GM20000 (cell line): ENCODE measurements around the gene CD80.

Experiments used
- DNase-seq: peaks from one replicate; pipeline ENCODE4 v3.0.0; 2012; ENCODE audit warnings: low spot score
- CTCF ChIP-seq: IDR thresholded peaks from 2 replicates; pipeline ENCODE4 v1.5.1; 2012; ENCODE audit warnings: mild to moderate bottlenecking, control low read depth; ENCODE audit errors: extremely low read depth, missing control alignments

CD80 gene

DNA sequence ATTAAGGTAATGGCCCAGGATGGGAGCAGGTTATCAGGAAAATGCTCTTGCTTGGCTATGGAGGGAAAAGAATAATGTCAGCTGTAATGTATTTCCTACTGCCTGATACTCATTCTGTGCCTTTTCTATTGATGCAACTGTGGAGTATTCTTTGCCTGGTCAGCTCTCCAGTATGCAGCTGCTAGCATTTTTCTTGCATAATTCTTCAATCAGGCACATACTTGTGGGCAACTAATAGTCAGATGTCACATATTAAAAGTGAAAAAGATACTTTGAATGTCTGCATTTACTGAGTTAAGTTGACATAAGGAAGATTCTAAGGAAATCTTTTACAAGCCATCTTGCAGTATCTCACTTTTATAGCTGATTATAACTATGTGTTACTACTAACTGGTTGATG lies 29.5 kb downstream of the CD80 start:
- TF ChIP-seq CTCF: no peak
- no peak for DNase-seq

DNA sequence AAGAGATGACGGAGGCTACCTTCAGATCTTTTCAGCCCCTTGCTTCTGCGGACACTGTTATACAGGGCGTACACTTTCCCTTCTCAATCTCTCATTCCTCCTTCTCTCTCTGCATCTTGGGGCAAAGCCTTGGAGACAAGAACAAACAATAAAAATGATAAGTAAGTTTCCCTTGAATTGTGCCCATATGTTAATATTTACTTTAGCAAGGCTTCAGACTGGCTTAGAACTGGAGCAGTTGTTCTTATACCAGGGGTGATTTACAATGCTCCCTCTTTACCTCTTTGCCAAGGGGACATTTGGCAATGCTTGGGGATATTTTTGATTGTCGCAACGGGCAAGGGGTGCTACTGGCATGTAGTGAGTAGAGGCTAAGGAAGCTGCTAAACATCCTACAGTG lies 31.7 kb downstream of the CD80 start:
- TF ChIP-seq CTCF: no peak
- DNase-seq: no peak

DNA sequence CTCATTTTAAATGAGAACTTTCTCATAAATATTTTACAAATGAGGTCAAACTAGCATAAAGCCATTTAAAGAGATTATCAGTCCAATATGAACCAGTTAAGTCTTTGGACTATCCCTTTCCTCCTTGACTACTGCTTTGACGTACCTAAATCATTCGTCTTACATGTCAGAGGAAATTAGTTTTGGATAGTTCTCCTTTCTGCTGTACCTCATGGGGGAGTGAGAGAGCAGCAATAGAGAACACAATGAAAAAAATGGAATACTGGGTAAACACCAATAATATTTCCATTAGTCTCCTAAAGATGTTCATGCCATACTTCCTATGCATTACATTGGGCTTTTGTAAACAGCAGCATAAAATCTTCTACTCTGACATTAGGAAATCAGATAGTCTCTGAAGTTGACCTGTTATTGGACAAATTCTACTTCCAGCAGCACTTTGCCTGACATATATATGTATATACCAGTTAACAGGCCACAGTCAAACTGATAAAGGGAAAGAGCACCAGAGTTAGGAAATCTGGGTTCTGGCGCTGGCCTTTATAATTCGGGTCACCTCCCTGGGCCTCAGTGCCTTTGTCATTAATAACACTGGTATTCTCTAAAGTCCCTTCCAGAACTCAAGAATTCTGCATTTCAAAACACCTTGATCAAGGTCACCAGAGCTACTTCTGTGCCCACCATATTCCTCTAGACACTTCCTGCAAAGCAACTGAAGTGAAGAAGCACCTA lies 34.3 kb downstream of the CD80 start:
- peak; percentile 8 for TF ChIP-seq CTCF
- no peak for DNase-seq

DNA sequence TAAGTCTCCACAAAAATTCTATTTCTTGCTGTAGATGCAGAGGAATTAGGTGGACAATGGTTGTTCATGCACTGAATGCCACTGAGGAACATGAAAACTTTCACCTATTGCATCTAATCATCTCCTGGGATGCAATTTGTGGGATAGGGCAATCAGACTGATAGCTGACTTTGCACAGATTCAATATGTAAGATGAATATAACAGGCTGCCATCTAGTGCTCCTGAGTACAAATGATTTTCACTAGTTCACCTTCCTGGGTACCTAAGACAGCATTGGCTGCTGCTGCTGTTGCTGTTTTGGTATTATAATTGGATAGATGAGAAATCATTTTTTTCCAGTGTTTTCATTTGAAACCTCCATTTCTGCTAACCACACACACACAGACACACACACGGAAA lies 41.4 kb downstream of the CD80 start:
- no peak for TF ChIP-seq CTCF
- DNase-seq: no peak

DNA sequence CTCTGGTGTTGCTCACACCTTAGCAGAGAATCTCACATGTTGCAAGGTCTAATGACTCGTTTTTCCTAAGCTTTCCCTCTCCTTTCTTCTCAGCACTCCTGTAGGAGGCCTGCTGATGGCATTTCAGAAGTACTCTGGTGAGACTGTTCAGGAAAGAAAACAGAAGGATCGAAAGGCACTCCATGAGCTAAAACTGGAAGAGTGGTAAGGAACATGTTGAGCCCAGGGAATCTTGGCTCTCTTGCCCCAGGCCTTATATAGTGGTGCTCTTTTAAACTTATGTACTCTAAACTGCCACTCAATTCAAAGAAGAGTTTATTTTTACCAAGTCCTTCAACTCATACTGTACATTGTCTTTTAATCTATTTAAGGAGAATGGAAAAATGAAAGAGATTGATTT lies 42.3 kb downstream of the CD80 start:
- TF ChIP-seq CTCF: no peak

DNA sequence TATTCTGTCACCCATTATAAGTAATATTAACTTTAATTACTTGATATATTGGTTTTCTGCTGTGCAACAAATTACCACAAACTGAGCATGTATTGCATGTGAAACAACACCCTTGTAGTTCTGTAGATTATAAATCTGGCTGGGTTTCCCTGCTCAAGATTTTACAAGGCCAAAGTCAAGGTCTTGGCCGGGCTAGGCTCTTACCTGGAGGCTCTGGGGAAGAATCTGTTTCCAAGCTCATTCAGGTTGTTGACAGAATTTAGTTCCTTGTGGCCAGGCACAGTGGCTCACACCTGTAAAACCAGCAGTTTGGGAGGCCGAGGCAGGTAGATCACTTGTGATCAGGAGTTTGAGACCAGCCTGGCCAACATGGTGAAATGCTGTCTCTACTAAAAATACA lies 44.8 kb downstream of the CD80 start:
- DNase-seq: no peak
- TF ChIP-seq CTCF: no peak

More for the DNA sequence above, 42.3 kb downstream of the CD80 start:
- no peak for DNase-seq

GRCh38 chr3:119510690-119511089 lies 48.7 kb downstream of the CD80 start:
- TF ChIP-seq CTCF: no peak
- DNase-seq: no peak
